ENCODE measurements around the gene KIR2DL1. TPM values are rescaled to one million over a fixed set of nuclear protein-coding genes. Genes with fewer than 3 reads are reported as not detected.
A peak's percentile ranks its signal among the peaks of the same experiment; 100 is the strongest.

The KIR2DL1 gene
- total and polyA plus RNA-seq, 10 of the 15 experiments (the other 5 are each of a cell fraction or from before 2014, with no cell fraction given), result 0.35 TPM; not detected in 9

DNA sequence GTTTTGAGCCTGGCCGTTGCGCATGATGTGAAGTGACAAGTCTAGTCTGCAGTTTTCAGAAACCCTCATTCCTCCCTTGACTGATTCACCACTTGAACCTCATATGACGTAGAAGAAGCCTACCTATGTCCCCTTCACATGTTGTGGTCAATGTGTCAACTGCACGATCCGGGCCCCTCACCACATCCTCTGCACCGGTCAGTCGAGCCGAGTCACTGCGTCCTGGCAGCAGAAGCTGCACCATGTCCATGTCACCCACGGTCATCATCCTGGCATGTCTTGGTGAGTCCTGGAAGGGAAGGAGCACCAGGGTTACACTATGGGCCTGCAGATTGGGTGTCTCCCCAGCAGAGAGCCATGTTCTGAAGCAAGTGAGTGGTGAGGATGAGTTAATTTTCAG is 33.8 kb downstream of the KIR2DL1 start, which contains the start of gene KIR2DL4:
Gene KIR2DL4, plus strand, starts transcription at position 201 of the 400 bp plus-strand sequence. Its CDS starts 42 bp downstream, at position 243.
- 42% methylated on average over 10 of the region's 10 CpGs for WGBS (ENCODE audit: insufficient coverage, insufficient replicate concordance, low lambda C conversion rate, missing lambda C conversion rate)
- H3K4me1 ChIP-seq (ENCODE audit: control insufficient read depth, insufficient read depth, low read length), result no peaks in the 10 kb centered on the region
- no peaks in the 10 kb centered on the region for H3K36me3 ChIP-seq (ENCODE audit: control insufficient read depth in 2 of 2, insufficient read depth in 2 of 2, low read length in 1 of 2)
- ChIA-PET SMC1A (ENCODE audit: uncharacterized antibody, unreplicated experiment) (no interaction called here), RAD21 (ENCODE audit: unreplicated experiment) (no interaction called here), POLR2A (no interaction called here), CTCF (no interaction called here)
- no peaks in the 10 kb centered on the region for H3K79me2 ChIP-seq (ENCODE audit: control insufficient read depth, insufficient read depth, low read length)
- H3K27ac ChIP-seq (ENCODE audit: control insufficient read depth, insufficient read depth), result no peak within 1 kb of the TSS
- no peak within 1 kb of the TSS for H2AFZ ChIP-seq (ENCODE audit: control insufficient read depth, low read depth, low read length)
- no peak for FAIRE-seq
- no peak within 1 kb of the TSS for H3K9ac ChIP-seq (ENCODE audit: control insufficient read depth, insufficient read depth, low read length)
- no peak for DNase-seq (ENCODE audit: low read depth, low spot score)
- H3K9me3 ChIP-seq (replicated peaks; ENCODE audit: control insufficient read depth, insufficient read depth, low read length), result no peaks in the 10 kb centered on the region
- in situ Hi-C loops (cut with MboI), result no loop called here
- TF ChIP-seq EED (IDR thresholded peaks at IDR 0.05; ENCODE audit: low read depth) (no peak), BHLHE40 (IDR thresholded peaks at IDR 0.05; ENCODE audit: borderline replicate concordance in 1 of 2, low read depth in 2 of 2, low read length in 1 of 2) (peak in 1 of 2 experiments; percentile 54; a peak in 1 of 4 replicates), MTA2 (IDR thresholded peaks at IDR 0.05; ENCODE audit: low read depth) (no peak)
- H3K4me2 ChIP-seq (ENCODE audit: control insufficient read depth, insufficient read depth), result no peak within 1 kb of the TSS
- no peaks in the 10 kb centered on the region for H4K20me1 ChIP-seq (ENCODE audit: control insufficient read depth, insufficient read depth)
- BruUV-seq (replicated peaks), result no TSS peak
- intact Hi-C loops (cut with micrococcal nuclease; ENCODE audit: unreplicated experiment), result no loop called here
- no peak for ATAC-seq
- H3K27me3 ChIP-seq (replicated peaks in 1 of 2; ENCODE audit: control insufficient read depth in 2 of 2, insufficient read depth in 2 of 2, low read length in 1 of 2), result no peaks in the 10 kb centered on the region
- no peak within 1 kb of the TSS for H3K4me3 ChIP-seq

DNA sequence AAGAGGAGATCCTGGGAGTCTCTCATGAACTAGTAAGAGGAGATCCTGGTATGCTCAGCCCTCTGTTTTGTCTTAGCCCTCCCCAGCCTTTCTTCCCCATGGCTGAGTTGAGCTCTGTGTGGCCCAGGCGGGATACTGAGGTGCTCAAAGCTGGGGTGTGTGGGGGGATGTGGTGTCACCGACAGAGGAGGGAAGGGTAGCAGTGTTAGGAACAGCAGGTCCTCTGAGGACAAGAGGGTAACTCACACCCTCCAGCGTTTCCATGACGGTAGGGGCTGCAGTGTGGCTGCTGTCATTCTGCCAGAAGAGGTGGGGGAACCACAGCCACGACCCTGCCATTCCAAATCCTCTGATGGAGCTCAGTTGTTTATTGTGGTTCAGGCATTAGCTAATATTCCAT is 34.5 kb downstream of the KIR2DL1 start:
- WGBS (ENCODE audit: insufficient coverage, insufficient replicate concordance, low lambda C conversion rate, missing lambda C conversion rate), result 6% methylated on average over 5 of the region's 5 CpGs

More for the DNA sequence above, 34.5 kb downstream of the KIR2DL1 start:
- H3K27me3 ChIP-seq (replicated peaks in 1 of 2; ENCODE audit: control insufficient read depth in 2 of 2, insufficient read depth in 2 of 2, low read length in 1 of 2), result no peaks in the 10 kb centered on the region
- no peak overlapping the region for H3K4me2 ChIP-seq (ENCODE audit: control insufficient read depth, insufficient read depth)
- no peaks in the 10 kb centered on the region for H3K79me2 ChIP-seq (ENCODE audit: control insufficient read depth, insufficient read depth, low read length)
- no peaks in the 10 kb centered on the region for H4K20me1 ChIP-seq (ENCODE audit: control insufficient read depth, insufficient read depth)
- ChIA-PET POLR2A (no interaction called here), SMC1A (ENCODE audit: uncharacterized antibody, unreplicated experiment) (no interaction called here), RAD21 (ENCODE audit: unreplicated experiment) (no interaction called here), CTCF (no interaction called here)
- no peak overlapping the region for H3K27ac ChIP-seq (ENCODE audit: control insufficient read depth, insufficient read depth)
- H3K9ac ChIP-seq (ENCODE audit: control insufficient read depth, insufficient read depth, low read length), result no peak overlapping the region
- H3K4me1 ChIP-seq (ENCODE audit: control insufficient read depth, insufficient read depth, low read length), result no peaks in the 10 kb centered on the region
- TF ChIP-seq NRF1 (conservative IDR thresholded peaks at IDR 0.05; ENCODE audit: low read depth, low read length) (no peak), HCFC1 (IDR thresholded peaks at IDR 0.05; ENCODE audit: low read length) (no peak), EGR1 (IDR thresholded peaks at IDR 0.05; ENCODE audit: borderline replicate concordance in 1 of 2, low read depth in 2 of 2, low read length in 2 of 2) (no peak), FOXK2 (IDR thresholded peaks at IDR 0.05) (no peak)
- no peaks in the 10 kb centered on the region for H3K36me3 ChIP-seq (ENCODE audit: control insufficient read depth in 2 of 2, insufficient read depth in 2 of 2, low read length in 1 of 2)
- DNase-seq (ENCODE audit: low read depth, low spot score) (no peak), FAIRE-seq (no peak), ATAC-seq (no peak)
- no peak overlapping the region for H2AFZ ChIP-seq (ENCODE audit: control insufficient read depth, low read depth, low read length)
- no peak overlapping the region for H3K4me3 ChIP-seq
- in situ Hi-C loops (cut with MboI) (no loop called here), intact Hi-C loops (cut with micrococcal nuclease; ENCODE audit: unreplicated experiment) (no loop called here)
- no peaks in the 10 kb centered on the region for H3K9me3 ChIP-seq (replicated peaks; ENCODE audit: control insufficient read depth, insufficient read depth, low read length)
- BruUV-seq (replicated peaks), result no TSS peak
